GM23338 (cell line): ENCODE results near the gene RASA3.

ENCODE experiments used
- EZH2 ChIP-seq: fragments of 200-600 bp; sonication (generic); IDR thresholded peaks from one replicate; pipeline ENCODE4 v1.8.0; 2017; ENCODE audit warnings: antibody characterized with exemption, mild to moderate bottlenecking, low read depth; ENCODE audit not compliant: unreplicated experiment
- EZH2phosphoT487 ChIP-seq: fragments of 200-600 bp; sonication (generic); IDR thresholded peaks from one replicate; pipeline ENCODE4 v1.8.1; 2018; ENCODE audit warnings: antibody characterized with exemption; ENCODE audit not compliant: unreplicated experiment
- NANOG ChIP-seq: IDR thresholded peaks from 2 replicates; pipeline ENCODE4 v1.6.1; 2016; ENCODE audit warnings: antibody characterized with exemption, borderline replicate concordance
- POLR2AphosphoS5 ChIP-seq: IDR thresholded peaks from 2 replicates; pipeline ENCODE4 v1.6.1; 2016; ENCODE audit warnings: antibody characterized with exemption, low read depth
- TF ChIP-seq, protein P1 (sequence below), 2 experiments: fragments of 200-600 bp in 1 of 2; sonication (generic) in 1 of 2; conservative IDR thresholded peaks; 2 replicates each; pipeline versions ENCODE4 v1.5.1 to v1.6.1; 2016 to 2017; ENCODE audit warnings: antibody characterized with exemption in 2 of 2, low read depth in 2 of 2, mild to moderate bottlenecking in 2 of 2, moderate library complexity in 1 of 2
- TF ChIP-seq, protein P2 (sequence below): IDR thresholded peaks from one replicate; pipeline ENCODE4 v1.6.1; 2018; ENCODE audit warnings: antibody characterized with exemption; ENCODE audit not compliant: unreplicated experiment
- TF ChIP-seq, protein P3 (sequence below): IDR thresholded peaks from 2 replicates; pipeline ENCODE4 v1.6.1; 2016; ENCODE audit warnings: antibody characterized with exemption

DNA sequence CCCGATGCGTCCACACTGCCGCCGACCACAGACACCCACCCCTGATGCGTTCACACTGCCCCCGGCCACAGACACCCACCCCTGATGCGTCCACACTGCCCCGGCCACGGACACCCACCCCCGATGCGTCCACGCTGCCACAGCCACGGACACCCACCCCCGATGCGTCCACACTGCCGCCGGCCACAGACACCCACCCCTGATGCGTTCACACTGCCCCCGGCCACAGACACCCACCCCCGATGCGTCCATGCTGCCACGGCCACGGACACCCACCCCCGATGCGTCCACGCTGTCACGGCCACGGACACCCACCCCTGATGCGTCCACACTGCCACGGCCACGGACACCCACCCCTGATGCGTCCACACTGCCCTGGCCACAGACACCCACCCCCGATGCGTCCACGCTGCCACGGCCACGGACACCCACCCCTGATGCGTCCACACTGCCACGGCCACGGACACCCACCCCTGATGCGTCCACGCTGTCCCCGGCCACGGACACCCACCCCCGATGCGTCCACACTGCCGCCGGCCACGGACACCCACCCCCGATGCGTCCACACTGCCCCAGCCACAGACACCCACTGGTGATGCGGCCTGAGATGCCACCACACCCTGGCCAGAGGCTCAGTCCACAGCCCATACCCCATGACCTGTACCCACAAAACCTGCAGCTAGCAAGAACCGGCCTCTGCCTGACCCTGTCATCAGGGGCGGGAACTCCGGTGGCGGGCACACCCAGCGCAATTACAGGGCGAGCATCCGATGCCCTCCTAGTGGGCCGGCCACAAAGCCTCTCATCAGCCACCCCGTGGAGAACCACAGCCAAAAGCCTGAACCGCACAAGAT is 28.4 kb downstream of the RASA3 start:
- TF ChIP-seq, protein P1, sequence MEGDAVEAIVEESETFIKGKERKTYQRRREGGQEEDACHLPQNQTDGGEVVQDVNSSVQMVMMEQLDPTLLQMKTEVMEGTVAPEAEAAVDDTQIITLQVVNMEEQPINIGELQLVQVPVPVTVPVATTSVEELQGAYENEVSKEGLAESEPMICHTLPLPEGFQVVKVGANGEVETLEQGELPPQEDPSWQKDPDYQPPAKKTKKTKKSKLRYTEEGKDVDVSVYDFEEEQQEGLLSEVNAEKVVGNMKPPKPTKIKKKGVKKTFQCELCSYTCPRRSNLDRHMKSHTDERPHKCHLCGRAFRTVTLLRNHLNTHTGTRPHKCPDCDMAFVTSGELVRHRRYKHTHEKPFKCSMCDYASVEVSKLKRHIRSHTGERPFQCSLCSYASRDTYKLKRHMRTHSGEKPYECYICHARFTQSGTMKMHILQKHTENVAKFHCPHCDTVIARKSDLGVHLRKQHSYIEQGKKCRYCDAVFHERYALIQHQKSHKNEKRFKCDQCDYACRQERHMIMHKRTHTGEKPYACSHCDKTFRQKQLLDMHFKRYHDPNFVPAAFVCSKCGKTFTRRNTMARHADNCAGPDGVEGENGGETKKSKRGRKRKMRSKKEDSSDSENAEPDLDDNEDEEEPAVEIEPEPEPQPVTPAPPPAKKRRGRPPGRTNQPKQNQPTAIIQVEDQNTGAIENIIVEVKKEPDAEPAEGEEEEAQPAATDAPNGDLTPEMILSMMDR (conservative IDR thresholded peaks at IDR 0.05; ENCODE audit: low read depth in 2 of 2), result no peak
- TF ChIP-seq, protein P2, sequence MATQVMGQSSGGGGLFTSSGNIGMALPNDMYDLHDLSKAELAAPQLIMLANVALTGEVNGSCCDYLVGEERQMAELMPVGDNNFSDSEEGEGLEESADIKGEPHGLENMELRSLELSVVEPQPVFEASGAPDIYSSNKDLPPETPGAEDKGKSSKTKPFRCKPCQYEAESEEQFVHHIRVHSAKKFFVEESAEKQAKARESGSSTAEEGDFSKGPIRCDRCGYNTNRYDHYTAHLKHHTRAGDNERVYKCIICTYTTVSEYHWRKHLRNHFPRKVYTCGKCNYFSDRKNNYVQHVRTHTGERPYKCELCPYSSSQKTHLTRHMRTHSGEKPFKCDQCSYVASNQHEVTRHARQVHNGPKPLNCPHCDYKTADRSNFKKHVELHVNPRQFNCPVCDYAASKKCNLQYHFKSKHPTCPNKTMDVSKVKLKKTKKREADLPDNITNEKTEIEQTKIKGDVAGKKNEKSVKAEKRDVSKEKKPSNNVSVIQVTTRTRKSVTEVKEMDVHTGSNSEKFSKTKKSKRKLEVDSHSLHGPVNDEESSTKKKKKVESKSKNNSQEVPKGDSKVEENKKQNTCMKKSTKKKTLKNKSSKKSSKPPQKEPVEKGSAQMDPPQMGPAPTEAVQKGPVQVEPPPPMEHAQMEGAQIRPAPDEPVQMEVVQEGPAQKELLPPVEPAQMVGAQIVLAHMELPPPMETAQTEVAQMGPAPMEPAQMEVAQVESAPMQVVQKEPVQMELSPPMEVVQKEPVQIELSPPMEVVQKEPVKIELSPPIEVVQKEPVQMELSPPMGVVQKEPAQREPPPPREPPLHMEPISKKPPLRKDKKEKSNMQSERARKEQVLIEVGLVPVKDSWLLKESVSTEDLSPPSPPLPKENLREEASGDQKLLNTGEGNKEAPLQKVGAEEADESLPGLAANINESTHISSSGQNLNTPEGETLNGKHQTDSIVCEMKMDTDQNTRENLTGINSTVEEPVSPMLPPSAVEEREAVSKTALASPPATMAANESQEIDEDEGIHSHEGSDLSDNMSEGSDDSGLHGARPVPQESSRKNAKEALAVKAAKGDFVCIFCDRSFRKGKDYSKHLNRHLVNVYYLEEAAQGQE, result no peak
- TF ChIP-seq NANOG, result no peak
- no peak for TF ChIP-seq POLR2AphosphoS5
- no peak for TF ChIP-seq EZH2
- no peak for TF ChIP-seq EZH2phosphoT487
- TF ChIP-seq, protein P3, sequence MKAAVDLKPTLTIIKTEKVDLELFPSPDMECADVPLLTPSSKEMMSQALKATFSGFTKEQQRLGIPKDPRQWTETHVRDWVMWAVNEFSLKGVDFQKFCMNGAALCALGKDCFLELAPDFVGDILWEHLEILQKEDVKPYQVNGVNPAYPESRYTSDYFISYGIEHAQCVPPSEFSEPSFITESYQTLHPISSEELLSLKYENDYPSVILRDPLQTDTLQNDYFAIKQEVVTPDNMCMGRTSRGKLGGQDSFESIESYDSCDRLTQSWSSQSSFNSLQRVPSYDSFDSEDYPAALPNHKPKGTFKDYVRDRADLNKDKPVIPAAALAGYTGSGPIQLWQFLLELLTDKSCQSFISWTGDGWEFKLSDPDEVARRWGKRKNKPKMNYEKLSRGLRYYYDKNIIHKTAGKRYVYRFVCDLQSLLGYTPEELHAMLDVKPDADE, result no peak
